Brain microvascular endothelial cell (primary cell): ENCODE results near the gene TATDN3.
"Not testable (repeated sequence)": the region's sequence is repeated elsewhere in the genome, so short reads cannot be mapped to it uniquely, and the experiment has no call there.

Experiments
- DNase-seq: peaks from one replicate; pipeline ENCODE4 v3.0.0-alpha.2; 2020
- H3K27ac ChIP-seq: fragments of 250-450 bp; sonication (Bioruptor Pico); 2 replicates; pipeline ENCODE4 v1.5.1; 2020; ENCODE audit warnings: mild to moderate bottlenecking, moderate library complexity
- H3K27me3 ChIP-seq: fragments of 250-450 bp; sonication (Bioruptor Pico); replicated peaks from 2 replicates; pipeline ENCODE4 v1.5.1; 2020; ENCODE audit warnings: mild to moderate bottlenecking
- H3K36me3 ChIP-seq: fragments of 250-450 bp; sonication (Bioruptor Pico); replicated peaks from 2 replicates; pipeline ENCODE4 v1.5.1; 2020; ENCODE audit warnings: mild to moderate bottlenecking
- H3K4me3 ChIP-seq: 2 replicates; pipeline ENCODE4 v1.5.1; 2011; ENCODE audit warnings: low read depth, mild to moderate bottlenecking, control low read depth, low read length, moderate library complexity
- CTCF ChIP-seq: IDR thresholded peaks from 2 replicates; pipeline ENCODE4 v1.5.1; 2011; ENCODE audit warnings: low read depth, mild to moderate bottlenecking, moderate library complexity, low read length, control low read depth, inconsistent platforms; ENCODE audit errors: missing control alignments
- in situ Hi-C: cut with HindIII; loops from 2 replicates; pipeline ENCODE4 v1.10.0; 2017; ENCODE audit warnings: low sequenced_read_pairs, low pct_ligation_motif_present

Gene TATDN3

GRCh38 chr1:212825798-212826452 is 34.2 kb downstream of the TATDN3 start:
- no peak for DNase-seq
- H3K27ac ChIP-seq, result no peak overlapping the region
- no peak overlapping the region for H3K4me3 ChIP-seq
- in situ Hi-C loops, result no loop called here
- no peaks in the 10 kb centered on the region for H3K27me3 ChIP-seq
- H3K36me3 ChIP-seq, result no peaks in the 10 kb centered on the region
- no peak for TF ChIP-seq CTCF

- H3K36me3 ChIP-seq, result no peaks in the 10 kb centered on the region
- no peak for TF ChIP-seq CTCF
- H3K27ac ChIP-seq, result no peak overlapping the region
- in situ Hi-C loops, result no loop called here
- H3K4me3 ChIP-seq, result no peak overlapping the region
- no peaks in the 10 kb centered on the region for H3K27me3 ChIP-seq
- DNase-seq, result no peak
Measured at GRCh38 chr1:212827171-212827776, 35.6 kb downstream of the TATDN3 start.

- no peak for TF ChIP-seq CTCF
Measured at GRCh38 chr1:212827831-212828278, 36.2 kb downstream of the TATDN3 start.

GRCh38 chr1:212828395-212828794 is 36.7 kb downstream of the TATDN3 start:
- H3K27me3 ChIP-seq, result no peaks in the 10 kb centered on the region
- H3K27ac ChIP-seq, result no peak overlapping the region
- in situ Hi-C loops, result no loop called here
- H3K4me3 ChIP-seq, result no peak overlapping the region
- DNase-seq, result no peak
- TF ChIP-seq CTCF, result no peak
- no peaks in the 10 kb centered on the region for H3K36me3 ChIP-seq

More at GRCh38 chr1:212827831-212828278, 36.2 kb downstream of the TATDN3 start:
- Histone ChIP-seq H3K36me3 (no peaks in the 10 kb centered on the region), H3K27me3 (no peaks in the 10 kb centered on the region), H3K4me3 (no peak overlapping the region), H3K27ac (no peak overlapping the region)
- in situ Hi-C loops, result no loop called here
- DNase-seq, result no peak

GRCh38 chr1:212833211-212834207 is 41.8 kb downstream of the TATDN3 start:
- H3K27me3 ChIP-seq, in situ Hi-C loops, H3K36me3 ChIP-seq, H3K4me3 ChIP-seq, H3K27ac ChIP-seq, DNase-seq: not testable (repeated sequence)

GRCh38 chr1:212838145-212838544 is 46.5 kb downstream of the TATDN3 start:
- Histone ChIP-seq H3K27ac (no peak overlapping the region), H3K27me3 (no peaks in the 10 kb centered on the region), H3K4me3 (no peak overlapping the region), H3K36me3 (no peaks in the 10 kb centered on the region)
- in situ Hi-C loops, result no loop called here
- TF ChIP-seq CTCF, result no peak
- DNase-seq, result no peak

- in situ Hi-C loops, H3K27me3 ChIP-seq, DNase-seq, H3K36me3 ChIP-seq, H3K27ac ChIP-seq, H3K4me3 ChIP-seq: not testable (repeated sequence)
Measured at GRCh38 chr1:212844521-212844920, 52.8 kb downstream of the TATDN3 start.
